Measurements from ENCODE around the gene EXOC3L4. TPM values are rescaled to one million over a fixed set of nuclear protein-coding genes. Genes with fewer than 3 reads are reported as not detected.

Gene EXOC3L4
- total and polyA plus RNA-seq, 4 experiments from 2014 or later, result not detected

GRCh38 chr14:103093856-103094405, 594 bp upstream of the EXOC3L4 start:
- Histone ChIP-seq H3K36me3 (ENCODE audit: insufficient read depth, low read length) (no peaks in the 10 kb centered on the region), H3K4me3 (ENCODE audit: low read length in 2 of 2) (no peak overlapping the region), H3K27ac (ENCODE audit: low read depth, low read length) (no peak overlapping the region), H3K9me3 (ENCODE audit: control insufficient read depth in 1 of 2, low read length in 2 of 2) (no peaks in the 10 kb centered on the region), H3K4me1 (ENCODE audit: insufficient read depth, low read length) (peaks cover 10% of the 10 kb centered on the region), H3K27me3 (ENCODE audit: insufficient read depth, low read length) (no peaks in the 10 kb centered on the region)
- H3K4me3 Mint-ChIP-seq, result no peak overlapping the region
- H3K27me3 Mint-ChIP-seq, result peaks cover 4 to 5% of the 10 kb centered on the region in 2 donors
- no peaks in the 10 kb centered on the region for H3K36me3 Mint-ChIP-seq
- CTCF ChIA-PET (ENCODE audit: partially characterized antibody), result interaction anchor here (4.0 kb wide), 1 partner anchor 12 kb away, joined by 36 read pairs; no protein-coding TSS in a partner anchor
- peaks cover 0 to 4% (median 0%) of the 10 kb centered on the region in 4 donors for H3K4me1 Mint-ChIP-seq
- intact Hi-C loops (cut with micrococcal nuclease), result no loop called here
- no peaks in the 10 kb centered on the region for H3K9me3 Mint-ChIP-seq
- H3K27ac Mint-ChIP-seq, result no peak overlapping the region
- POLR2A ChIA-PET (ENCODE audit: partially characterized antibody), result no interaction called here
- no peak for DNase-seq

- no peaks in the 10 kb centered on the region for H3K27me3 ChIP-seq (ENCODE audit: insufficient read depth, low read length)
- DNase-seq, result no peak
- ChIA-PET CTCF (ENCODE audit: partially characterized antibody) (interaction anchor here (1.4 to 4.0 kb wide), 3 partner anchors 10 to 21 kb away, joined by 4 to 36 read pairs (median 6); no protein-coding TSS in a partner anchor), POLR2A (ENCODE audit: partially characterized antibody) (interaction anchor here (0.8 kb wide), 1 partner anchor 10 kb away, joined by 4 read pairs; no protein-coding TSS in a partner anchor)
- peaks cover 0 to 4% (median 0%) of the 10 kb centered on the region in 4 donors for H3K4me1 Mint-ChIP-seq
- H3K27ac Mint-ChIP-seq, result no peak overlapping the region
- intact Hi-C loops (cut with micrococcal nuclease), result no loop called here
- no peaks in the 10 kb centered on the region for H3K36me3 ChIP-seq (ENCODE audit: insufficient read depth, low read length)
- peaks cover 10% of the 10 kb centered on the region for H3K4me1 ChIP-seq (ENCODE audit: insufficient read depth, low read length)
- H3K27me3 Mint-ChIP-seq, result peaks cover 4 to 5% of the 10 kb centered on the region in 2 donors
- no peaks in the 10 kb centered on the region for H3K9me3 Mint-ChIP-seq
- H3K4me3 Mint-ChIP-seq, result no peak overlapping the region
- no peaks in the 10 kb centered on the region for H3K36me3 Mint-ChIP-seq
- no peak overlapping the region for H3K27ac ChIP-seq (ENCODE audit: low read depth, low read length)
- no peak overlapping the region for H3K4me3 ChIP-seq (ENCODE audit: low read length in 2 of 2)
- no peaks in the 10 kb centered on the region for H3K9me3 ChIP-seq (ENCODE audit: control insufficient read depth in 1 of 2, low read length in 2 of 2)
These were observed 769 bp downstream of the EXOC3L4 start for GRCh38 chr14:103095210-103095778.

GRCh38 chr14:103096387-103096786, 1.9 kb downstream of the EXOC3L4 start:
- H3K27me3 Mint-ChIP-seq, result peaks cover 8% of the 10 kb centered on the region in 2 donors
- no peaks in the 10 kb centered on the region for H3K36me3 Mint-ChIP-seq
- DNase-seq, result no peak
- Histone ChIP-seq H3K4me1 (ENCODE audit: insufficient read depth, low read length) (peaks cover 5% of the 10 kb centered on the region), H3K4me3 (ENCODE audit: low read length in 2 of 2) (no peak overlapping the region), H3K27me3 (ENCODE audit: insufficient read depth, low read length) (no peaks in the 10 kb centered on the region), H3K27ac (ENCODE audit: low read depth, low read length) (no peak overlapping the region), H3K9me3 (ENCODE audit: control insufficient read depth in 1 of 2, low read length in 2 of 2) (no peaks in the 10 kb centered on the region), H3K36me3 (ENCODE audit: insufficient read depth, low read length) (no peaks in the 10 kb centered on the region)
- peaks cover 0 to 3% (median 0%) of the 10 kb centered on the region in 4 donors for H3K4me1 Mint-ChIP-seq
- H3K27ac Mint-ChIP-seq, result no peak overlapping the region
- CTCF ChIA-PET (ENCODE audit: partially characterized antibody), result interaction anchor here (0.6 to 4.0 kb wide), 3 partner anchors 9 to 159 kb away, joined by 3 to 36 read pairs (median 6); no protein-coding TSS in a partner anchor
- H3K9me3 Mint-ChIP-seq, result no peaks in the 10 kb centered on the region
- H3K4me3 Mint-ChIP-seq, result no peak overlapping the region
- POLR2A ChIA-PET (ENCODE audit: partially characterized antibody), result no interaction called here
- intact Hi-C loops (cut with micrococcal nuclease), result no loop called here

GRCh38 chr14:103097244-103097993, 2.9 kb downstream of the EXOC3L4 start:
- DNase-seq, result no peak
- ChIA-PET CTCF (ENCODE audit: partially characterized antibody) (interaction anchor here (4.0 kb wide), 1 partner anchor 8 kb away, joined by 36 read pairs; no protein-coding TSS in a partner anchor), POLR2A (ENCODE audit: partially characterized antibody) (no interaction called here)
- Mint-ChIP-seq H3K27ac (no peak overlapping the region), H3K4me1 (peaks cover 0 to 6% (median 0%) of the 10 kb centered on the region in 4 donors), H3K27me3 (peaks cover 11 to 12% of the 10 kb centered on the region in 2 donors), H3K9me3 (no peaks in the 10 kb centered on the region), H3K36me3 (no peaks in the 10 kb centered on the region), H3K4me3 (no peak overlapping the region)
- H3K27ac ChIP-seq (ENCODE audit: low read depth, low read length), result no peak overlapping the region
- no peaks in the 10 kb centered on the region for H3K9me3 ChIP-seq (ENCODE audit: control insufficient read depth in 1 of 2, low read length in 2 of 2)
- no peaks in the 10 kb centered on the region for H3K36me3 ChIP-seq (ENCODE audit: insufficient read depth, low read length)
- no peak overlapping the region for H3K4me3 ChIP-seq (ENCODE audit: low read length in 2 of 2)
- H3K27me3 ChIP-seq (ENCODE audit: insufficient read depth, low read length), result no peaks in the 10 kb centered on the region
- H3K4me1 ChIP-seq (ENCODE audit: insufficient read depth, low read length), result no peaks in the 10 kb centered on the region
- intact Hi-C loops (cut with micrococcal nuclease), result no loop called here

GRCh38 chr14:103097994-103098957, 3.8 kb downstream of the EXOC3L4 start:
- no peaks in the 10 kb centered on the region for H3K27me3 ChIP-seq (ENCODE audit: insufficient read depth, low read length)
- H3K4me3 Mint-ChIP-seq, result no peak overlapping the region
- no peaks in the 10 kb centered on the region for H3K9me3 Mint-ChIP-seq
- POLR2A ChIA-PET (ENCODE audit: partially characterized antibody), result no interaction called here
- H3K36me3 Mint-ChIP-seq, result no peaks in the 10 kb centered on the region
- no peak overlapping the region for H3K4me3 ChIP-seq (ENCODE audit: low read length in 2 of 2)
- no peak overlapping the region for H3K27ac ChIP-seq (ENCODE audit: low read depth, low read length)
- H3K4me1 Mint-ChIP-seq, result peaks cover 0 to 6% (median under 1%) of the 10 kb centered on the region in 4 donors
- no peaks in the 10 kb centered on the region for H3K4me1 ChIP-seq (ENCODE audit: insufficient read depth, low read length)
- H3K27ac Mint-ChIP-seq, result no peak overlapping the region
- CTCF ChIA-PET (ENCODE audit: partially characterized antibody), result interaction anchor here (1.3 kb wide), 1 partner anchor 19 kb away, joined by 3 read pairs; no protein-coding TSS in a partner anchor
- H3K9me3 ChIP-seq (ENCODE audit: control insufficient read depth in 1 of 2, low read length in 2 of 2), result no peaks in the 10 kb centered on the region
- no peaks in the 10 kb centered on the region for H3K36me3 ChIP-seq (ENCODE audit: insufficient read depth, low read length)
- no peak for DNase-seq
- intact Hi-C loops (cut with micrococcal nuclease), result no loop called here
- peaks cover 11 to 12% of the 10 kb centered on the region in 2 donors for H3K27me3 Mint-ChIP-seq

GRCh38 chr14:103099081-103099732, 4.7 kb downstream of the EXOC3L4 start:
- no peaks in the 10 kb centered on the region for H3K36me3 ChIP-seq (ENCODE audit: insufficient read depth, low read length)
- no peak overlapping the region for H3K4me3 Mint-ChIP-seq
- H3K27ac ChIP-seq (ENCODE audit: low read depth, low read length), result no peak overlapping the region
- peaks cover 0 to 1% (median 0%) of the 10 kb centered on the region in 8 donors for H3K9me3 Mint-ChIP-seq
- CTCF ChIA-PET (ENCODE audit: partially characterized antibody), result interaction anchor here (1.3 kb wide), 1 partner anchor 20 kb away, joined by 3 read pairs; no protein-coding TSS in a partner anchor
- H3K27me3 ChIP-seq (ENCODE audit: insufficient read depth, low read length), result peaks cover 2% of the 10 kb centered on the region
- intact Hi-C loops (cut with micrococcal nuclease), result no loop called here
- no peaks in the 10 kb centered on the region for H3K36me3 Mint-ChIP-seq
- POLR2A ChIA-PET (ENCODE audit: partially characterized antibody), result no interaction called here
- H3K4me3 ChIP-seq (ENCODE audit: low read length in 2 of 2), result no peak overlapping the region
- H3K4me1 ChIP-seq (ENCODE audit: insufficient read depth, low read length), result no peaks in the 10 kb centered on the region
- peaks cover 15% of the 10 kb centered on the region in 2 donors for H3K27me3 Mint-ChIP-seq
- no peak for DNase-seq
- H3K27ac Mint-ChIP-seq, result no peak overlapping the region
- no peaks in the 10 kb centered on the region for H3K9me3 ChIP-seq (ENCODE audit: control insufficient read depth in 1 of 2, low read length in 2 of 2)
- peaks cover 0 to 10% (median 4%) of the 10 kb centered on the region in 4 donors for H3K4me1 Mint-ChIP-seq

All from CD4-positive, alpha-beta memory T cell (primary cell).